Astrocyte (in vitro differentiated cells and primary cell): ENCODE data around the gene NLRP6.

Experiments used
- CTCF ChIP-seq: IDR thresholded peaks from 2 replicates; pipeline ENCODE4 v1.5.1; 2011; ENCODE audit warnings: low read depth, mild to moderate bottlenecking, inconsistent platforms, low read length, moderate library complexity; ENCODE audit not compliant: insufficient read depth
- EZH2 ChIP-seq: IDR thresholded peaks from 2 replicates; pipeline ENCODE4 v1.6.1; 2012; ENCODE audit warnings: mild to moderate bottlenecking, low read length, inconsistent platforms; ENCODE audit not compliant: insufficient read depth

- TF ChIP-seq CTCF (no peak), EZH2 (no peak)
Measured at GRCh38 chr11:293271-293851, 15.2 kb downstream of the NLRP6 start.
